Keratinocyte (primary cell): ENCODE measurements around the gene ADO. TPM values are rescaled to one million over a fixed set of nuclear protein-coding genes. Genes with fewer than 3 reads are reported as not detected.

Experiments used
- DNase-seq: peaks from one replicate; pipeline ENCODE4 v3.0.0-alpha.2; 2011; ENCODE audit warnings: low read depth, missing footprints, low spot score
- FAIRE-seq: peaks from 2 replicates; lab custom pipeline; 2011; peaks lifted over from hg19 to GRCh38; lab: Jason Lieb, UNC
- H2AFZ ChIP-seq: 2 replicates; pipeline ENCODE4 v1.6.0; 2012; ENCODE audit warnings: low read length, control low read depth, inconsistent platforms; ENCODE audit not compliant: control insufficient read depth
- H3K27ac ChIP-seq: 2 replicates; pipeline ENCODE4 v1.5.1; 2011; ENCODE audit warnings: low read length; ENCODE audit not compliant: control insufficient read depth, insufficient read depth
- H3K27me3 ChIP-seq: 3 replicates; pipeline ENCODE4 v1.6.0; 2011; ENCODE audit warnings: low read length; ENCODE audit not compliant: control insufficient read depth, insufficient read depth; ENCODE audit errors: extremely low read depth
- H3K36me3 ChIP-seq, 2 experiments: 2 replicates in 1 of 2; 3 replicates in 1 of 2; pipeline ENCODE4 v1.5.1; 2011; ENCODE audit warnings: low read length in 2 of 2, mild to moderate bottlenecking in 1 of 2; ENCODE audit not compliant: control insufficient read depth in 2 of 2, insufficient read depth in 2 of 2; ENCODE audit errors: extremely low read depth in 1 of 2
- H3K4me1 ChIP-seq: 3 replicates; pipeline ENCODE4 v1.5.1; 2011; ENCODE audit warnings: low read length; ENCODE audit not compliant: control insufficient read depth, insufficient read depth; ENCODE audit errors: extremely low read depth
- H3K4me2 ChIP-seq: 3 replicates; pipeline ENCODE4 v1.6.0; 2011; ENCODE audit warnings: low read depth, low read length; ENCODE audit not compliant: control insufficient read depth, insufficient read depth; ENCODE audit errors: extremely low read depth
- H3K4me3 ChIP-seq, 3 experiments: fragments of 200-600 bp in 1 of 3; sonication (generic) in 1 of 3; 2 replicates in 2 of 3; 3 replicates in 1 of 3; pipeline ENCODE4 v1.5.1; 2011 to 2016; ENCODE audit warnings: low read length in 3 of 3, mild to moderate bottlenecking in 3 of 3, control low read depth in 2 of 3, inconsistent platforms in 1 of 3, low read depth in 1 of 3, mixed read lengths in 1 of 3, mixed run types in 1 of 3, moderate library complexity in 1 of 3; ENCODE audit not compliant: control insufficient read depth in 2 of 3, insufficient read depth in 2 of 3; ENCODE audit errors: extremely low read depth in 1 of 3
- H3K79me2 ChIP-seq: 2 replicates; pipeline ENCODE4 v1.6.0; 2012; ENCODE audit warnings: low read length; ENCODE audit not compliant: control insufficient read depth, insufficient read depth
- H3K9ac ChIP-seq: 3 replicates; pipeline ENCODE4 v1.6.0; 2011; ENCODE audit warnings: low read length; ENCODE audit not compliant: control insufficient read depth, insufficient read depth; ENCODE audit errors: extremely low read depth
- H3K9me1 ChIP-seq: 3 replicates; pipeline ENCODE4 v1.6.0; 2011; ENCODE audit warnings: low read length; ENCODE audit not compliant: control insufficient read depth, insufficient read depth; ENCODE audit errors: extremely low read depth
- H3K9me3 ChIP-seq: 2 replicates; pipeline ENCODE4 v1.5.1; 2012; ENCODE audit warnings: low read depth, low read length; ENCODE audit not compliant: control insufficient read depth
- H4K20me1 ChIP-seq: 3 replicates; pipeline ENCODE4 v1.6.0; 2011; ENCODE audit warnings: low read length; ENCODE audit not compliant: control insufficient read depth, insufficient read depth; ENCODE audit errors: extremely low read depth
- CTCF ChIP-seq, 3 experiments: IDR thresholded peaks in 1 of 3; conservative IDR thresholded peaks in 1 of 3; optimal IDR thresholded peaks in 1 of 3; 2 replicates in 2 of 3; 3 replicates in 1 of 3; pipeline versions ENCODE3 to v1.5.1; 2011; ENCODE audit warnings: low read length in 3 of 3, mild to moderate bottlenecking in 3 of 3, moderate library complexity in 2 of 3, control low read depth in 1 of 3, inconsistent platforms in 1 of 3; ENCODE audit not compliant: insufficient read depth in 2 of 3; ENCODE audit errors: extremely low read depth in 1 of 3
- EZH2 ChIP-seq: IDR thresholded peaks from one replicate; pipeline ENCODE4 v1.6.1; 2012; ENCODE audit warnings: inconsistent platforms, mild to moderate bottlenecking, low read length, moderate library complexity
- dilution Hi-C: fragments of 300-500 bp; cut with MboI; formaldehyde crosslinking; loops from one replicate; pipeline ENCODE4 v1.7.0; 2020; ENCODE audit warnings: low sequenced_read_pairs; ENCODE audit not compliant: extremely low pct_ligation_motif_present
- polyA plus RNA-seq, 5 experiments: library from polyadenylated mRNA; depleted of rRNA in 3 of 5; stranded (reverse) in 3 of 5; stranded (forward) in 1 of 5; unstranded in 1 of 5; fragments of >200 nt; gene quantifications; 1 replicate in 1 of 5; 2 replicates in 3 of 5; 3 replicates in 1 of 5; pipeline versions ENCODE4 v1.2.1 to v1.2.3, GENCODE V29; 2011 to 2012; ENCODE audit warnings: missing spikeins in 2 of 5, low read depth in 1 of 5, low replicate concordance in 1 of 5

The ADO gene
- polyA plus RNA-seq, 1 donor (not counting 4 experiments of a cell fraction or from before 2014, with no cell fraction given) = 16.5 TPM

GRCh38 chr10:62794306-62794705 lies 10.2 kb upstream of the ADO start:
- Histone ChIP-seq H3K4me2 (no peak overlapping the region), H3K9me3 (no peaks in the 10 kb centered on the region), H3K4me1 (no peaks in the 10 kb centered on the region), H3K79me2 (no peaks in the 10 kb centered on the region), H3K27ac (no peak overlapping the region), H3K4me3 (no peak overlapping the region), H3K27me3 (peaks cover 13% of the 10 kb centered on the region), H3K9me1 (no peaks in the 10 kb centered on the region), H4K20me1 (no peaks in the 10 kb centered on the region), H3K36me3 (no peaks in the 10 kb centered on the region), H3K9ac (no peak overlapping the region), H2AFZ (no peak overlapping the region)
- no peak for TF ChIP-seq EZH2
- TF ChIP-seq CTCF (optimal IDR thresholded peaks at IDR 0.05 in 1 of 3, IDR thresholded peaks at IDR 0.05 in 1 of 3, conservative IDR thresholded peaks at IDR 0.05 in 1 of 3; ENCODE audit: extremely low read depth in 1 of 3, insufficient read depth in 2 of 3, low read length in 3 of 3) = no peak
- FAIRE-seq (no peak), DNase-seq (no peak)
- dilution Hi-C loops = no loop called here

GRCh38 chr10:62795100-62795499 lies 9.4 kb upstream of the ADO start:
- H3K9me3 ChIP-seq = no peaks in the 10 kb centered on the region
- H3K9me1 ChIP-seq = no peaks in the 10 kb centered on the region
- peaks cover 10% of the 10 kb centered on the region for H3K27me3 ChIP-seq
- DNase-seq (no peak), FAIRE-seq (no peak)
- H3K4me3 ChIP-seq = no peak overlapping the region
- no peaks in the 10 kb centered on the region for H3K36me3 ChIP-seq
- H2AFZ ChIP-seq = no peak overlapping the region
- no peaks in the 10 kb centered on the region for H3K79me2 ChIP-seq
- H3K9ac ChIP-seq = no peak overlapping the region
- no peaks in the 10 kb centered on the region for H4K20me1 ChIP-seq
- H3K4me2 ChIP-seq = no peak overlapping the region
- no peak overlapping the region for H3K27ac ChIP-seq
- no peaks in the 10 kb centered on the region for H3K4me1 ChIP-seq
- TF ChIP-seq EZH2 = no peak
- TF ChIP-seq CTCF (optimal IDR thresholded peaks at IDR 0.05 in 1 of 3, IDR thresholded peaks at IDR 0.05 in 1 of 3, conservative IDR thresholded peaks at IDR 0.05 in 1 of 3; ENCODE audit: extremely low read depth in 1 of 3, insufficient read depth in 2 of 3, low read length in 3 of 3) = no peak
- dilution Hi-C loops = no loop called here
